Measurements from ENCODE around the gene PPL. TPM values are rescaled to one million over a fixed set of nuclear protein-coding genes. Genes with fewer than 3 reads are reported as not detected.

PPL gene
- total RNA-seq, 4 donors from 2014 or later: 55.5 to 84.9 (median 72.0) TPM

GRCh38 chr16:4855804-4856203 is 81.1 kb downstream of the PPL start:
- no peak for TF ChIP-seq POLR2A (IDR thresholded peaks at IDR 0.05)
- no peak for TF ChIP-seq CTCF (IDR thresholded peaks at IDR 0.05)
- no peak overlapping the region for H3K27ac ChIP-seq
- DNase-seq: no peak
- H3K27me3 ChIP-seq: no peaks in the 10 kb centered on the region
- no peak overlapping the region for H3K4me3 ChIP-seq (replicated peaks in 1 of 3)
- no peaks in the 10 kb centered on the region for H3K9me3 ChIP-seq
- peaks cover 35 to 49% of the 10 kb centered on the region in 2 donors for H3K36me3 ChIP-seq
- WGBS, 2 donors: 93 to 95% methylated on average over 2 of the region's 2 CpGs
- intact Hi-C loops (cut with DNase I): no loop called here
- peaks cover 7 to 9% of the 10 kb centered on the region in 2 donors for H3K4me1 ChIP-seq

- 96 to 100% methylated on average over 5 of the region's 5 CpGs for WGBS, 2 donors
- intact Hi-C loops (cut with DNase I): no loop called here
- no peaks in the 10 kb centered on the region for H3K27me3 ChIP-seq
- peaks cover 30 to 44% of the 10 kb centered on the region in 2 donors for H3K36me3 ChIP-seq
- H3K9me3 ChIP-seq: no peaks in the 10 kb centered on the region
- H3K27ac ChIP-seq: no peak overlapping the region
- no peak for DNase-seq
- TF ChIP-seq CTCF (IDR thresholded peaks at IDR 0.05) (no peak), POLR2A (IDR thresholded peaks at IDR 0.05) (no peak)
- H3K4me1 ChIP-seq: peaks cover 11 to 13% of the 10 kb centered on the region in 2 donors
- no peak overlapping the region for H3K4me3 ChIP-seq (replicated peaks in 1 of 3)
Observed at GRCh38 chr16:4855371-4855770, 81.6 kb downstream of the PPL start.

GRCh38 chr16:4852221-4852872 is 84.6 kb downstream of the PPL start:
- Histone ChIP-seq H3K27me3 (no peaks in the 10 kb centered on the region), H3K27ac (no peak overlapping the region), H3K36me3 (peaks cover 5 to 23% of the 10 kb centered on the region in 2 donors), H3K4me1 (peaks cover 30 to 32% of the 10 kb centered on the region in 2 donors), H3K4me3 (replicated peaks in 1 of 3) (no peak overlapping the region), H3K9me3 (no peaks in the 10 kb centered on the region)
- intact Hi-C loops (cut with DNase I): no loop called here
- no peak for DNase-seq
- 77 to 83% methylated on average over 1 of the region's 1 CpG for WGBS, 2 donors
- TF ChIP-seq CTCF (IDR thresholded peaks at IDR 0.05): no peak
- no peak for TF ChIP-seq POLR2A (IDR thresholded peaks at IDR 0.05)

GRCh38 chr16:4850211-4850610 is 86.7 kb downstream of the PPL start:
- no peaks in the 10 kb centered on the region for H3K27me3 ChIP-seq
- intact Hi-C loops (cut with DNase I): no loop called here
- H3K36me3 ChIP-seq: peaks cover 5 to 11% of the 10 kb centered on the region in 2 donors
- H3K27ac ChIP-seq: no peak overlapping the region
- H3K4me3 ChIP-seq (replicated peaks in 1 of 3): no peak overlapping the region
- no peak for DNase-seq
- WGBS, 2 donors: 81 to 83% methylated on average over 3 of the region's 3 CpGs
- H3K9me3 ChIP-seq: no peaks in the 10 kb centered on the region
- peaks cover 41 to 44% of the 10 kb centered on the region in 2 donors for H3K4me1 ChIP-seq
- no peak for TF ChIP-seq POLR2A (IDR thresholded peaks at IDR 0.05)
- no peak for TF ChIP-seq CTCF (IDR thresholded peaks at IDR 0.05)

- H3K9me3 ChIP-seq: no peaks in the 10 kb centered on the region
- H3K36me3 ChIP-seq: peaks cover 17 to 19% of the 10 kb centered on the region in 2 donors
- H3K27me3 ChIP-seq: no peaks in the 10 kb centered on the region
- peak overlapping the region; percentile 71 to 98 (median 95) for H3K27ac ChIP-seq
- intact Hi-C loops (cut with DNase I): loop anchor here (2.0 kb wide), 1 partner anchor 107 kb away; no protein-coding TSS in a partner anchor
- 0% methylated on average over 23 to 33 of the region's 83 CpGs for WGBS, 2 donors
- peaks cover 41 to 44% of the 10 kb centered on the region in 2 donors for H3K4me1 ChIP-seq
- TF ChIP-seq POLR2A (IDR thresholded peaks at IDR 0.05) (no peak), CTCF (IDR thresholded peaks at IDR 0.05) (no peak)
- peak; percentile 74 to 80 for DNase-seq
- H3K4me3 ChIP-seq (replicated peaks in 1 of 3): peak overlapping the region; percentile 54 to 96 (median 94)
Observed at GRCh38 chr16:4847774-4848587, 89.0 kb downstream of the PPL start.
